H9 (cell line): ENCODE data around the gene HIPK3. TPM values are rescaled to one million over a fixed set of nuclear protein-coding genes. Genes with fewer than 3 reads are reported as not detected.

Experiments
- DNase-seq: peaks from one replicate; pipeline ENCODE4 v3.0.0-alpha.2; 2017
- H2AFZ ChIP-seq: one replicate; pipeline ENCODE4 v1.6.1; 2013; ENCODE audit warnings: mild to moderate bottlenecking, low read length, control low read depth, moderate library complexity
- H2AK5ac ChIP-seq: 2 replicates; pipeline ENCODE4 v1.6.1; 2013; ENCODE audit warnings: low read length, control low read depth, mixed read lengths; ENCODE audit not compliant: insufficient read length
- H2BK120ac ChIP-seq: one replicate; pipeline ENCODE4 v1.6.1; 2013; ENCODE audit warnings: low read depth, mild to moderate bottlenecking, low read length, control low read depth, inconsistent platforms; ENCODE audit not compliant: poor library complexity, severe bottlenecking
- H2BK12ac ChIP-seq: 2 replicates; pipeline ENCODE4 v1.6.1; 2013; ENCODE audit warnings: low read length, control low read depth, mixed read lengths, low read depth; ENCODE audit not compliant: insufficient read length
- H2BK15ac ChIP-seq: 2 replicates; pipeline ENCODE4 v1.6.1; 2013; ENCODE audit warnings: low read depth, low read length, control low read depth
- H2BK20ac ChIP-seq: one replicate; pipeline ENCODE4 v1.6.1; 2013; ENCODE audit warnings: low read depth, mild to moderate bottlenecking, low read length, control low read depth, inconsistent platforms; ENCODE audit not compliant: poor library complexity, severe bottlenecking
- H2BK5ac ChIP-seq: 2 replicates; pipeline ENCODE4 v1.6.1; 2013; ENCODE audit warnings: low read length, control low read depth, mixed read lengths; ENCODE audit not compliant: insufficient read length
- H3K14ac ChIP-seq: 2 replicates; pipeline ENCODE4 v1.6.1; 2013; ENCODE audit warnings: low read length, control low read depth; ENCODE audit not compliant: insufficient read depth
- H3K18ac ChIP-seq: 2 replicates; pipeline ENCODE4 v1.6.1; 2013; ENCODE audit warnings: low read depth, mild to moderate bottlenecking, mixed read lengths, low read length, control low read depth; ENCODE audit not compliant: insufficient read length
- H3K23ac ChIP-seq: 2 replicates; pipeline ENCODE4 v1.6.1; 2013; ENCODE audit warnings: low read length, control low read depth, mixed read lengths, low read depth; ENCODE audit not compliant: insufficient read length
- H3K23me2 ChIP-seq: 2 replicates; pipeline ENCODE4 v1.6.1; 2013; ENCODE audit warnings: low read depth, mild to moderate bottlenecking, mixed read lengths, low read length, control low read depth; ENCODE audit not compliant: insufficient read length, poor library complexity, severe bottlenecking
- H3K27ac ChIP-seq: 2 replicates; pipeline ENCODE4 v1.5.1; 2013; ENCODE audit warnings: low read length, control low read depth, mixed read lengths, low read depth; ENCODE audit not compliant: insufficient read length
- H3K27me3 ChIP-seq: 2 replicates; pipeline ENCODE4 v1.6.1; 2013; ENCODE audit warnings: low read length, control low read depth, inconsistent platforms; ENCODE audit not compliant: insufficient read depth
- H3K4ac ChIP-seq: 2 replicates; pipeline ENCODE4 v1.6.1; 2013; ENCODE audit warnings: low read depth, mild to moderate bottlenecking, control low read depth, inconsistent platforms, low read length, moderate library complexity
- H3K4me1 ChIP-seq: 2 replicates; pipeline ENCODE4 v1.6.1; 2013; ENCODE audit warnings: low read length, control low read depth, inconsistent platforms; ENCODE audit not compliant: insufficient read depth
- H3K4me2 ChIP-seq: 2 replicates; pipeline ENCODE4 v1.6.1; 2013; ENCODE audit warnings: low read length, control low read depth, mixed read lengths; ENCODE audit not compliant: insufficient read length, insufficient read depth
- H3K56ac ChIP-seq: 2 replicates; pipeline ENCODE4 v1.6.1; 2013; ENCODE audit warnings: low read depth, mild to moderate bottlenecking, mixed read lengths, low read length, control low read depth; ENCODE audit not compliant: insufficient read length
- H3K79me1 ChIP-seq: 2 replicates; pipeline ENCODE4 v1.6.1; 2013; ENCODE audit warnings: low read depth, mild to moderate bottlenecking, moderate library complexity, low read length, control low read depth, inconsistent platforms; ENCODE audit not compliant: insufficient read depth, poor library complexity, severe bottlenecking
- H3K79me2 ChIP-seq: 2 replicates; pipeline ENCODE4 v1.6.1; 2013; ENCODE audit warnings: low read length, control low read depth, inconsistent platforms; ENCODE audit not compliant: insufficient read depth
- H3K9ac ChIP-seq: 2 replicates; pipeline ENCODE4 v1.6.1; 2013; ENCODE audit warnings: low read length, control low read depth, mixed read lengths; ENCODE audit not compliant: insufficient read length; ENCODE audit errors: extremely low read depth
- H3K9me3 ChIP-seq: one replicate; pipeline ENCODE4 v1.6.1; 2013; ENCODE audit warnings: low read depth, low read length, inconsistent platforms; ENCODE audit not compliant: control insufficient read depth
- H3T11ph ChIP-seq: one replicate; pipeline ENCODE4 v1.6.1; 2013; ENCODE audit warnings: mild to moderate bottlenecking, low read length, control low read depth, inconsistent platforms
- H4K20me1 ChIP-seq: one replicate; pipeline ENCODE4 v1.6.1; 2013; ENCODE audit not compliant: control insufficient read depth, insufficient read length, insufficient read depth
- H4K5ac ChIP-seq: 2 replicates; pipeline ENCODE4 v1.6.1; 2013; ENCODE audit warnings: low read depth, mild to moderate bottlenecking, mixed read lengths, low read length, control low read depth; ENCODE audit not compliant: insufficient read length
- H4K8ac ChIP-seq: replicated peaks from 2 replicates; pipeline ENCODE4 v1.6.1; 2013; ENCODE audit warnings: low read length, control low read depth, mixed read lengths, low read depth; ENCODE audit not compliant: insufficient read length
- H4K91ac ChIP-seq: 2 replicates; pipeline ENCODE4 v1.6.1; 2013; ENCODE audit warnings: low read depth, mild to moderate bottlenecking, moderate library complexity, mixed read lengths, low read length, control low read depth; ENCODE audit not compliant: insufficient read length
- H3K27ac Mint-ChIP-seq, 3 experiments: 2 replicates in 2 of 3; 3 replicates in 1 of 3; pipeline ENCODE4 v1.8.0; 2020 to 2021; ENCODE audit warnings: mixed read lengths in 3 of 3, mild to moderate bottlenecking in 1 of 3, moderate library complexity in 1 of 3
- H3K27me3 Mint-ChIP-seq: 2 replicates; pipeline ENCODE4 v1.8.0; 2021; ENCODE audit warnings: low read depth, mild to moderate bottlenecking, moderate library complexity, mixed read lengths
- H3K36me3 Mint-ChIP-seq, 3 experiments: 2 replicates in 2 of 3; 3 replicates in 1 of 3; pipeline ENCODE4 v1.8.0; 2020 to 2021; ENCODE audit warnings: low read depth in 3 of 3, mixed read lengths in 3 of 3; ENCODE audit not compliant: insufficient read depth in 1 of 3
- H3K4me1 Mint-ChIP-seq, 2 experiments: 2 replicates each; pipeline ENCODE4 v1.8.0; 2020; ENCODE audit warnings: mixed read lengths in 2 of 2
- H3K4me3 Mint-ChIP-seq, 2 experiments: 2 replicates in 1 of 2; 3 replicates in 1 of 2; pipeline ENCODE4 v1.8.0; 2020 to 2021; ENCODE audit warnings: mild to moderate bottlenecking in 2 of 2, mixed read lengths in 2 of 2, moderate library complexity in 1 of 2
- H3K9me3 Mint-ChIP-seq, 2 experiments: 2 replicates in 1 of 2; 3 replicates in 1 of 2; pipeline ENCODE4 v1.8.0; 2020; ENCODE audit warnings: mild to moderate bottlenecking in 2 of 2, mixed read lengths in 2 of 2, moderate library complexity in 1 of 2
- WGBS: extraction: QIAGEN DNeasy Blood & Tissue Kit; methylation state at CpG from one replicate; pipeline ENCODE4 v1.1.7; 2013; ENCODE audit warnings: missing lambda C conversion rate, low lambda C conversion rate, mixed read lengths; ENCODE audit not compliant: insufficient read length; ENCODE audit errors: extremely low coverage; 5-methylcytosine and 5-hydroxymethylcytosine counted together
- total RNA-seq: library from RNA; stranded (reverse); gene quantifications from 2 replicates; pipeline ENCODE4 v1.2.1, GENCODE V29; 2021
- TF ChIP-seq, protein P1 (sequence below): fragments of 200-600 bp; sonication (generic); conservative IDR thresholded peaks from 3 replicates; pipeline ENCODE4 v1.8.0; 2021; ENCODE audit warnings: antibody characterized with exemption, mild to moderate bottlenecking

The HIPK3 gene
- total RNA-seq, 1 experiment from 2014 or later, result 23.4 TPM

DNA sequence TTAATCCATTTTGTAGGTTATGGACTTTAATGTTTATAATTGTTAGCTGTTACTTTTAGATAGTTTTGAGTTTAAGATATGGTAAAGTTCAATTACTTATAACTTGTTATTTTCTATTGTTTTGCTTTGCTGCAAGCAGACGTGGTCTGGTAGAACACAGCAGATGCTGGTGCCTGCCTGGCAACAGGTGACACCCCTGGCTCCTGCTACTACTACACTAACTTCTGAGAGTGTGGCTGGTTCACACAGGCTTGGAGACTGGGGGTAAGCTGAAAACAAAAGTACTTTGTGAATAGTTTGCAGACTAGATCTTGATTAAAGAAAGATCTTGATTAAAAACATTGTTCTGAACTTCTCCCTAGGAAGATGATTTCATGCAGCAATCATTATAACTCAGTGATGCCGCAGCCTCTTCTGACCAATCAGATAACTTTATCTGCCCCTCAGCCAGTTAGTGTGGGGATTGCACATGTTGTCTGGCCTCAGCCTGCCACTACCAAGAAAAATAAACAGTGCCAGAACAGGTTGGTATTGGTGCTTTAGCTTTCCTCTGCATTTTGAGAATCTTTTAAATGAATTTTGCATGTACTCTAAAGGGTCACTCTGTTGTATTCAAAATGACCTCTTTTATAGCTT, 90.4 kb downstream of the HIPK3 start:
- H3K27me3 Mint-ChIP-seq, result no peaks in the 10 kb centered on the region
- Histone ChIP-seq H3K27me3 (no peaks in the 10 kb centered on the region), H2BK5ac (no peak overlapping the region), H2AFZ (no peak overlapping the region), H3K79me2 (no peaks in the 10 kb centered on the region), H3T11ph (no peak overlapping the region), H3K23ac (no peak overlapping the region), H3K18ac (no peak overlapping the region), H4K91ac (no peak overlapping the region), H4K5ac (no peak overlapping the region), H4K20me1 (no peaks in the 10 kb centered on the region), H2BK120ac (no peak overlapping the region), H2BK15ac (no peak overlapping the region), H3K4me1 (no peaks in the 10 kb centered on the region), H2BK12ac (no peak overlapping the region), H3K14ac (no peak overlapping the region), H2AK5ac (no peak overlapping the region), H4K8ac (no peak overlapping the region), H3K23me2 (no peaks in the 10 kb centered on the region), H3K4me2 (no peak overlapping the region), H3K9ac (no peak overlapping the region), H3K79me1 (no peaks in the 10 kb centered on the region), H2BK20ac (no peak overlapping the region), H3K56ac (no peak overlapping the region), H3K4ac (no peak overlapping the region), H3K27ac (no peak overlapping the region), H3K9me3 (no peaks in the 10 kb centered on the region)
- H3K27ac Mint-ChIP-seq, result no peak overlapping the region
- no peaks in the 10 kb centered on the region for H3K9me3 Mint-ChIP-seq
- no peaks in the 10 kb centered on the region for H3K4me1 Mint-ChIP-seq
- H3K36me3 Mint-ChIP-seq, result peaks cover 9 to 38% (median 30%) of the 10 kb centered on the region in 3 experiments; a peak in 6 of 7 replicates
- WGBS, result no CpG with 5 or more reads among the region's 2 CpGs
- no peak for DNase-seq
- TF ChIP-seq, protein P1, sequence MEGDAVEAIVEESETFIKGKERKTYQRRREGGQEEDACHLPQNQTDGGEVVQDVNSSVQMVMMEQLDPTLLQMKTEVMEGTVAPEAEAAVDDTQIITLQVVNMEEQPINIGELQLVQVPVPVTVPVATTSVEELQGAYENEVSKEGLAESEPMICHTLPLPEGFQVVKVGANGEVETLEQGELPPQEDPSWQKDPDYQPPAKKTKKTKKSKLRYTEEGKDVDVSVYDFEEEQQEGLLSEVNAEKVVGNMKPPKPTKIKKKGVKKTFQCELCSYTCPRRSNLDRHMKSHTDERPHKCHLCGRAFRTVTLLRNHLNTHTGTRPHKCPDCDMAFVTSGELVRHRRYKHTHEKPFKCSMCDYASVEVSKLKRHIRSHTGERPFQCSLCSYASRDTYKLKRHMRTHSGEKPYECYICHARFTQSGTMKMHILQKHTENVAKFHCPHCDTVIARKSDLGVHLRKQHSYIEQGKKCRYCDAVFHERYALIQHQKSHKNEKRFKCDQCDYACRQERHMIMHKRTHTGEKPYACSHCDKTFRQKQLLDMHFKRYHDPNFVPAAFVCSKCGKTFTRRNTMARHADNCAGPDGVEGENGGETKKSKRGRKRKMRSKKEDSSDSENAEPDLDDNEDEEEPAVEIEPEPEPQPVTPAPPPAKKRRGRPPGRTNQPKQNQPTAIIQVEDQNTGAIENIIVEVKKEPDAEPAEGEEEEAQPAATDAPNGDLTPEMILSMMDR, result no peak
- no peak overlapping the region for H3K4me3 Mint-ChIP-seq
